HepG2 (cell line): Measurements from ENCODE around the gene LLGL1. TPM values are rescaled to one million over a fixed set of nuclear protein-coding genes. Genes with fewer than 3 reads are reported as not detected.

Source experiments
- BATF2 ChIP-seq: sonication (generic); formaldehyde crosslinking; IDR thresholded peaks from 2 replicates; pipeline ENCODE4 v1.8.0; 2022; ENCODE audit warnings: mild to moderate bottlenecking, missing genetic modification reagents, moderate library complexity
- CC2D1A ChIP-seq: sonication (generic); formaldehyde crosslinking; IDR thresholded peaks from 2 replicates; pipeline ENCODE4 v1.8.1; 2023; ENCODE audit warnings: mild to moderate bottlenecking, missing genetic modification reagents
- EHMT2 ChIP-seq: fragments of 200-600 bp; sonication (generic); IDR thresholded peaks from 2 replicates; pipeline ENCODE4 v1.7.0; 2017; ENCODE audit warnings: antibody characterized with exemption, low read depth, low read length, borderline replicate concordance
- HHEX ChIP-seq: IDR thresholded peaks from 2 replicates; pipeline ENCODE4 v1.6.1; 2016; ENCODE audit warnings: control low read depth
- LRRFIP1 ChIP-seq: sonication (generic); formaldehyde crosslinking; conservative IDR thresholded peaks from 2 replicates; pipeline ENCODE4 v1.4.0; 2020; ENCODE audit warnings: missing genetic modification reagents
- MYNN ChIP-seq: sonication (generic); formaldehyde crosslinking; IDR thresholded peaks from 2 replicates; pipeline ENCODE4 v1.4.0; 2020; ENCODE audit warnings: mild to moderate bottlenecking, low read depth, missing genetic modification reagents
- PBX2 ChIP-seq: IDR thresholded peaks from 2 replicates; pipeline ENCODE4 v1.6.1; 2016; ENCODE audit warnings: control low read depth
- PCBP1 ChIP-seq: fragments of 200-400 bp; formaldehyde crosslinking; IDR thresholded peaks from 2 replicates; pipeline ENCODE4 v1.6.1; 2017; ENCODE audit warnings: mild to moderate bottlenecking, low read depth, low read length, borderline replicate concordance
- TERF1 ChIP-seq: sonication (generic); formaldehyde crosslinking; IDR thresholded peaks from 2 replicates; pipeline ENCODE4 v1.8.0; 2022; ENCODE audit warnings: mild to moderate bottlenecking, missing genetic modification reagents, moderate library complexity
- ZBTB20 ChIP-seq: sonication (generic); formaldehyde crosslinking; IDR thresholded peaks from 2 replicates; pipeline ENCODE4 v1.8.1; 2023; ENCODE audit warnings: missing genetic modification reagents, low read depth, mild to moderate bottlenecking, borderline replicate concordance
- ZFYVE20 ChIP-seq: sonication (generic); formaldehyde crosslinking; IDR thresholded peaks from 2 replicates; pipeline ENCODE4 v1.8.0; 2023; ENCODE audit warnings: low read depth, mild to moderate bottlenecking, moderate library complexity, missing genetic modification reagents, borderline replicate concordance
- ZNF235 ChIP-seq: sonication (generic); formaldehyde crosslinking; IDR thresholded peaks from 2 replicates; pipeline ENCODE4 v1.8.1; 2023; ENCODE audit warnings: mild to moderate bottlenecking, missing genetic modification reagents, borderline replicate concordance
- ZNF256 ChIP-seq: sonication (generic); formaldehyde crosslinking; conservative IDR thresholded peaks from 2 replicates; pipeline ENCODE4 v1.4.0; 2020; ENCODE audit warnings: missing genetic modification reagents
- ZNF383 ChIP-seq: sonication (generic); formaldehyde crosslinking; IDR thresholded peaks from 2 replicates; pipeline ENCODE4 v1.4.0; 2020; ENCODE audit warnings: missing genetic modification reagents, mild to moderate bottlenecking, borderline replicate concordance
- ZNF703 ChIP-seq: sonication (generic); formaldehyde crosslinking; IDR thresholded peaks from 2 replicates; pipeline ENCODE4 v1.5.1; 2020; ENCODE audit warnings: missing genetic modification reagents, mild to moderate bottlenecking, moderate library complexity, borderline replicate concordance
- ZNF839 ChIP-seq: sonication (generic); formaldehyde crosslinking; IDR thresholded peaks from 2 replicates; pipeline ENCODE4 v1.4.0; 2020; ENCODE audit warnings: missing genetic modification reagents, mild to moderate bottlenecking, borderline replicate concordance
- ZXDC ChIP-seq: sonication (generic); formaldehyde crosslinking; IDR thresholded peaks from 2 replicates; pipeline ENCODE4 v1.5.0; 2020; ENCODE audit warnings: mild to moderate bottlenecking, missing genetic modification reagents
- polyA plus RNA-seq, 8 experiments: library from polyadenylated mRNA; depleted of rRNA in 3 of 8; stranded (reverse) in 7 of 8; unstranded in 1 of 8; fragments of >200 nt; fragmentation: Illumina TruSeq in 4 of 8; extraction: Trizol in 4 of 8; gene quantifications; 2 replicates each; pipeline versions ENCODE4 v1.2.1 to v1.2.3, GENCODE V29; 2011 to 2016; ENCODE audit warnings: low read depth in 4 of 8, missing spikeins in 1 of 8, mixed read lengths in 1 of 8; ENCODE audit not compliant: insufficient read depth in 1 of 8
- total RNA-seq, 5 experiments: library from RNA; depleted of rRNA; stranded (reverse); fragments of >200 nt; fragmentation: Illumina TruSeq; extraction: Trizol; gene quantifications; 2 replicates each; pipeline ENCODE4 v1.2.3, GENCODE V29; 2016; ENCODE audit warnings: low read depth in 1 of 5

LLGL1 gene
- total and polyA plus RNA-seq, 2 of the 13 experiments (the other 11 are each of a cell fraction or from before 2014, with no cell fraction given) = 15.0 to 15.3 TPM

- no peak for TF ChIP-seq PBX2 (CRISPR knock-in tag)
- no peak for TF ChIP-seq ZNF839 (CRISPR knock-in tag)
- no peak for TF ChIP-seq TERF1 (CRISPR knock-in tag)
- TF ChIP-seq ZBTB20 (CRISPR knock-in tag) = no peak
- TF ChIP-seq MYNN (CRISPR knock-in tag) = 0 out of 2 replicates have a peak, but pooled peaks have one; percentile 66
- TF ChIP-seq ZFYVE20 (CRISPR knock-in tag) = no peak
- no peak for TF ChIP-seq PCBP1
- no peak for TF ChIP-seq BATF2 (CRISPR knock-in tag)
- no peak for TF ChIP-seq HHEX (CRISPR knock-in tag)
- TF ChIP-seq EHMT2 = no peak
- 0 out of 2 replicates have a peak, but pooled peaks have one; percentile 60 for TF ChIP-seq ZNF703
- TF ChIP-seq ZNF256 (CRISPR knock-in tag) = no peak
- TF ChIP-seq ZXDC (CRISPR knock-in tag) = 0 out of 2 replicates have a peak, but pooled peaks have one; percentile 65
- TF ChIP-seq ZNF383 (CRISPR knock-in tag) = no peak
- no peak for TF ChIP-seq CC2D1A (CRISPR knock-in tag)
- no peak for TF ChIP-seq LRRFIP1 (CRISPR knock-in tag)
- TF ChIP-seq ZNF235 = 0 out of 2 replicates have a peak, but pooled peaks have one; percentile 16
Measured at GRCh38 chr17:18182110-18182977, 43.1 kb upstream of the LLGL1 start (continued).
